ENCODE results near the gene CRYM.
"Not testable (repeated sequence)": the region's sequence is repeated elsewhere in the genome, so short reads cannot be mapped to it uniquely, and the experiment has no call there.

CRYM gene

DNA sequence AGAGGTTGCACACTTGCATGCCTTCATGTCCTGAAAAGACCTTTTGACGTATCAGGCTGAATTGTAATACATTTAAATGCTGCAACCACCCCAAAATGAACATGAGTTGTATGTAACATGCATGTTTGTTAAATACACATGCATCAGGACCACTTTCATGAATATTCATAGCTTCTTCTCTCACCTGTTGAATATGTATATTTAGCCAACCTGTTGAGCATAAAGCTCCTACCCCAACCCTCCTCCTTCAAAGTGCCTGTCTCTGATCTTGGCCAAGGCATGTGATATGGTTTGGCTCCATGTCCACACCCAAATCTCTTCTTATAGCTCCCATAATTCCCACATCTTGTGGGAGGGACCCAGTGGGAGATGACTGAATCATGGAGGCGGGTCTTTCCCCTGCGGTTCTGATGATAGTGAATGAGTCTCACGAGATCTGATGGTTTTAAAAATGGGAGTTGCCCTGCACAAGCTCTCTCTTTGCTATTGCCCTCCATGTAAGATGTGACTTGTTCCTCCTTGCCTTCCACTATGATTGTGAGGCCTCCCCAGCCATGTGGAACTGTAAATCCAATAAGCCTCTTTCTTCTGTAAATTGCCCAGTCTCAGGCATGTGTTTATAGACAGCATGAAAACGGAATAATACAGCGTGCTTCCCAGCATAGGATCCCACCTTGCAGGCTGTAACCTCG, 3.8 kb upstream of the CRYM start:
- in situ Hi-C loops (cut with MboI; ENCODE audit: low sequenced_read_pairs) = no loop called here

DNA sequence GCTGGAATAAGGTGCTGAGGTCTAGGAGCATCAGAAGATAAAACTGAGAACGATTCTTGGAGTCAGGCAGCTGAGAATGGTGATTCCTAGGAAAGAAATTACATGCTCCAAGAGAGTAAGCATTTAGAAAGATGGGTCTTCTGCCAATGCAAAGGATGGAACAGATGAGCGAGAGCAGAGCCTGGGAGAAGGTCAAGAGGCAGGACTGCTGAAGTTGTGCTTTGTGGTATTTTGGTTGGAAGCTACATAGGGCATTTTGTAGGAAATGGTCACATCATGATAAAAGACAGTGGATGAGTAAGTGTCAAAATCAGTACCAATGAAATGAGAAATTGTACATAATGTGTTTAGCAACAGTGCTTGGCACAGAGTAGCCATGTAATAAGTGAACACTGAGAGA, 1.4 kb upstream of the CRYM start:
- in situ Hi-C loops (cut with MboI; ENCODE audit: low sequenced_read_pairs) = no loop called here

DNA sequence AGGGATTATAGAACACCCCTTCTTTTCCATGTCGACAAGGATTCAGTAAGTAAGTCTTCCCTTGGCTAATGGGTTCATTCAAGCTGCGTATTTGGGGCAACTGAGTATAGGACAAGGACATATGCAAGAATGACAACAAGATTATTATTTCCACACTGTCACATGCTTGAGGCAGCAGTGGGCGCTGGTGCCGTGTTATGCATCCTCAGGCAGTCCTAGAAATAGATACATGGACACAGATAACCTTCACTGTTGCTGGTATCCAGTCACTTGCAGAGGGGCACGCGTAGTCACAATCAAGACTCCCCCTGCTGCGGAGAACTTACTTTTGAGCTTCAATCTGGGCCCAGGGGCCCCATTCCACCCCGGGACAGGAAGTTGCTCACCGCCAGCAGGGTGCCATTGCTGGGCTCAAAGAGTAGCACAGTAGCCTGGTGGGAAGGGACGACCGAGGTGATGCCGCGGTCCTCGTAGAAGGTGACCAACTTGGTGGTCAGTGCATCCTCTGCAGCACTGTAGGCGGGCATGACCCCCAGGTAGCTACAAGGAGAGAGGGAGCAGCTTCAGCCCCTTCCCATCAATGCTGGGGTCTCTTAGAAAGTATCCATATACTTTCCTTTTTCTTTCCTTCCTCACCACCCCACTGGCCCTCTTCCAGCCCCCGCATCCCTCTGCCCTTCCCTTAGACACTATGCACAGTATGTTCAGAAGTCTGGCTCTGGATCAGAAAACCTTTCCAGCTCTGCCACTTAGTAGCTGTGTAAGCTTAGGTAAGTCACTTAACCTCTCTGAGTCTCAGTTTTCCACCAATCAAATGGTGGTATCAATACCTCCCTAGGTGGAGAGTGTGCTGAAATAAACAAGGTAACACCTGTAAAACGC, 804 bp downstream of the CRYM start:
- in situ Hi-C loops (cut with MboI; ENCODE audit: low sequenced_read_pairs) = no loop called here

DNA sequence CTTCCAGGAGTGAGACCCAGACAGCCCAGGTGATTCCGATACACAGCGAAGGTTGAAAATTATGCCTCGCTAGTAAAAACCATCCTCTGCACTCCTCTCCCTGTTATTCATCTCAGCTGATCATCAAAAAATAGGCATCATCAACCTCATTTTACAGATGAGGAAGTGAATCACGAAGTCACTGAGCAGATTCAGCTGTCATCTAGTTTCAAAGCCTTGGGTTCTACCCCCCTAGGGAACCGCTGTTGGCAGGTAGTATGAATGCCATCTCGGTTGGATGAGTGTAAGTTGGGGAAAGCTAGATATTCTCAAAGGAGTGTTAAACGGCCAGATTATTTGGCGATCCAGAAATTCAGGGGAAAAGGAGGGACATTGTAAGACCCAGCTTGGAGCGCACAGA, 2.0 kb downstream of the CRYM start:
- in situ Hi-C loops (cut with MboI; ENCODE audit: low sequenced_read_pairs) = no loop called here

DNA sequence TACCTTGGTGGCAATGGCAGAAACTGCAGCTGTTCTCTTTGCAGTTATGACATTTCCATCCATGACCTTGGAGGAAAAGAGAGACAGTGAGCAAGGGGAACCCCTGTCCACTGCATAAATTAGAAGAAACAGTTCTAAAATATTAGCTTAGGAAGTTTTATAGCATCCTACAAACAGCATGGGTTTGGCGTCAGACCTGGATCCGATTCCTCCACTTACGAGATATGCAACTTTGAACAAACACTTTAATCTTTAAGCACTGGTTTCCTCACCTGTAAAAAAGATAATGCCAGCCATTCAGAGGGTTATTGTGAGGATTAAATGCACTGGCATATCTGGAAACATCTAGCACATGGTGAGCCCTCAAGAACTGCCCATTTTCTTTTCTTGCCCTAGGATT, 2.6 kb downstream of the CRYM start:
- in situ Hi-C loops (cut with MboI; ENCODE audit: low sequenced_read_pairs) = no loop called here

DNA sequence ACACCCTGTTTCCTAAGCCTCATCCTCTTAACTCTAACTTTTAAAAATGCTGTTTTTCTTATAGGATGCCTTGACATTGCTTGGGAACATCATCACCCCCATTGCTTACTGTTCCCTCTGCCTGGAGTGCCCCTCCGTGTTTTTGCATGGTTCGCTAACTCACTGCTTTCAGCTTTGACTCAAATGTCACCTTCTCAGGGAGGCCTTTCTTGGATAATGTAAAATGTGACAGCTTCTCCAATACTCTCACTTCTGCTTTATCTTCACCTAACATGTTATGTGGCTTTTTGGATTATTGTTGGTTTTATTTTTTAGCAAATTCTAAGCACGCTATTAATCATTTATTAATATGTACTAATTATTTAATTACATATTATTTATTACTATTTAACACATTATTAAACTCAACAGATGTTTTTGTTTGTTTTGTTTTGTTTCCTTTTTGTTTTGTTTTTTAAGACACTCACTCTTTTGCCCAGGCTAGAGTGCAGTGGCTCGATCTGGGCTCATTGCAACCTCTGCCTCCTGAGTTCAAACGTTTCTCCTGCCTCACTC, 3.8 kb downstream of the CRYM start:
- in situ Hi-C loops (cut with MboI; ENCODE audit: low sequenced_read_pairs) = no loop called here

DNA sequence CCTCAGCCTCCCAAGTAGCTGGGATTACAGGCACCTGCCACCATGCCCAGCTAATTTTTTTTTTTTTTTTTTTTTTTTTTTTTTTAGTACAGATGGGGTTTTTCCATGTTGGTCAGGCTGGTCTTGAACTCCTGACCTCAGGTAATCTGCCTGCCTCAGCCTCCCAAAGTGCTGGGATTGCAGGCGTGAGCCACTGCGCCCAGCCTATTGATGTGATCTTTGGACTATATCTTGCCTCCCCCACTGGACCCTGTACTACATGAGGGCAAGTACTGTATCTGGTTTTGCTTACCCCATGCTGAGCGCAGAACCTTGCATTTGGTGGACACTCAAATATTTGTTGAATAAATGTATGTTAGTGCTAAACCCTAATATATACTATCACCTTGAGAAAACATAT, 5.3 kb downstream of the CRYM start:
- in situ Hi-C loops (cut with MboI; ENCODE audit: low sequenced_read_pairs) = not testable (repeated sequence)

DNA sequence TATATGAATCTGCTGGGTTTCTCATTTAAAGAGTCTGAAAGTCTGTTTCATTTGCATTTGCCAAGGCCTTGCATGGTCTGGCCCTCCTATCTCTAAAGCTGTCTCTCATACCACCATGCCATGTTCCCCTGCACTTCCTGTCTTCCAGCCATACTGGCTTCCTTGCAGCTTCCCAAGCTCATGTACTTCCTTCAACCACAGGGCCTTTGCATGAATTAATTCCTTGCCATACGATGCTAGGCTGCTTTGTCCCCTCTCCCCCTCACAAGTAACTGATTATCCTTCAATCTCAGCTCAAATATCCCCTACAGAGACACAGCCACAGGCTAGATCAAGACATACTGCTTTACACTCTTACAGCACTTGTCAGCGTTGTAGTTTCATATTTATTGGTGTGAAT, 5.8 kb downstream of the CRYM start:
- in situ Hi-C loops (cut with MboI; ENCODE audit: low sequenced_read_pairs) = no loop called here

DNA sequence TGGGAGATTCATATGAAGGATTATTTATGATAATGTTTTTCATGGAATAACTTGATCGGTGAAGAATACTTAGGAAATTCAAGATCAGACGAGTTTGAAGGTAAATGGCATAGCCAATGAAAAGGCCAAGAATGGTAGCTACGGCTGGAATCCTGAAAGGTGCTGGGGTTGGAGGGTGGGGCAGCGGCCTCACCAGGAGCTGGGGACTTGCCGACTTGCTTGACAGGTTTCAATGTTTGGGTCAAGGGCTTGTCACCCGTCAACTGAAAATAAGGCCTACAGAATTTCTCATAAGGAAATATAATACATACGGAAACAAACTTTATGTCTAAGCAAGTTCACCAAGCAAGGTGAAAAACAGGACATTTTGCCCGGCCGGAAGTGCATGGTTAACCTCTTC, 9.9 kb downstream of the CRYM start:
- in situ Hi-C loops (cut with MboI; ENCODE audit: low sequenced_read_pairs) = no loop called here

DNA sequence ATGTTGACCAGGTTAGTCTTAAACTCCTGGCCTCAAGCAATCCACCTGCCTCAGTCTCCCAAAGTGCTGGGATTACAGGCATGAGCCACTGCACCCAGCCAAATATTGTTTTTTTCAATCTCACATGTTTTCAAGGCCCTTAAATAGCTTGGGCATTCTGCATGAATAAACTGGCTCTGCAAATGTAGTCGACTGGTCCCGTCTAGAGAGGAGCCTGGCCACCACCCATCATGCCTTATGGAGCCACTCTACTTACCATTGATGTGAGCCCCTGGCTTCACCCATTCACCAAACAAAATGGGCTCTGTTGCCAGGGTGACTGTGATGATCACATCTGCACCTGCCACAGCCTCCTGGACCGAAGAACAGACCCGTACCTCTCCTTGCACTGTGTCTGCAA, 10.8 kb downstream of the CRYM start:
- in situ Hi-C loops (cut with MboI; ENCODE audit: low sequenced_read_pairs) = no loop called here

DNA sequence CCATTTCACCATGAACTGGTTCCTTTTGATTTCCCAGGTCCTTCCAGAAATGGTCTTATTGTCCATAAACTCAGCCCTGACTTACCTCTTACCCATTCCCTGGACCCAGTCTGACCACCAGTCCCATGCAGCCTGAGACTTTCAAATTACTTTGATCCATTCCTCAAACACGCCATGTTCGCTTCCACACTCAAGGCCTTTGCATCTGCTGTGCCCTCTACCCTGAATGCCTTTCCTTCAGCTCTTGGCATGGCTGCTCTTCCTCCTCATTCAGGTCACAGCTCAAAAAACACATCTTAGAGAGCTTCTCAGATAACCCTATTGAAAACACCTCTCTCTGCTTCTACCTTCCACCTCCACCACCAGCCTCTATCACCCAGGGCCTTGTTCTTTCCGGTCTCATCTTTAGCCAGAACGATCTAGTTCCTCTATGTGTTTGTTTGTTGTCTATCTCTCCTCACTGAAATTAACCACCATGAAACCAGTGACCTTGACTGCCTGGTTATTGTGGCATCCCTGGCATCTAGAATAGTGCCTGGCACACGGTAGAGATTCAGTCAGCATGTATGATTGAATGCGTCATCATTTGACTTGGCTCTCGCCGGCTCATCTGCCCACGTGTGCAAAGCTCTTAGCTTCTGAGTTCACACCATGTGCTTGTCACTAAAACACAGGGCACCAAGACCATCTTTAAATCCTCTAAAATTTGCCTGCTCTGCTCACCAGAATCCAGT, 12.8 kb downstream of the CRYM start:
- in situ Hi-C loops (cut with MboI; ENCODE audit: low sequenced_read_pairs) = no loop called here

DNA sequence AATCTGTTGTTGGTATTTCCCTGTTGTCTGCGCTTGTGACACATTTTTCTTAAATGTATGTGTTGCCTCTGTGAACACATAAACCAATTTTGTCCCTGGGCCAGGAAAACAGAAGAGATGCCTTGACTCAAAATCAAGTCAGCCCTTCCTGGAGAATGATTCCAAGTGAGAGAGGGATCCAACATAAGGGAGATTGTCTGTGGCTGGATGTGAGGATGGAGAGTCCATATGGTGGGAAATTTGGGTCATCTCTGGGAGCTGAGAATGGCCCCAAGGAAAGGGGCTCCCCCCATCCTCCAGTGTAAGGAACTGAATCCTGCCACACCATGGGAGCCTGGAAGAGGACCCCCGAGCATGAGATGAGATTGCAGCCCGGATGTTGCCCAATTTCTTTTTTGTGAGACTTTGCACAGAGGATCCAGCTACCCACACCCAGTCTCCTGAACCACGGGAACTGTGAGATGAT, 13.5 kb downstream of the CRYM start:
- in situ Hi-C loops (cut with MboI; ENCODE audit: low sequenced_read_pairs) = no loop called here

DNA sequence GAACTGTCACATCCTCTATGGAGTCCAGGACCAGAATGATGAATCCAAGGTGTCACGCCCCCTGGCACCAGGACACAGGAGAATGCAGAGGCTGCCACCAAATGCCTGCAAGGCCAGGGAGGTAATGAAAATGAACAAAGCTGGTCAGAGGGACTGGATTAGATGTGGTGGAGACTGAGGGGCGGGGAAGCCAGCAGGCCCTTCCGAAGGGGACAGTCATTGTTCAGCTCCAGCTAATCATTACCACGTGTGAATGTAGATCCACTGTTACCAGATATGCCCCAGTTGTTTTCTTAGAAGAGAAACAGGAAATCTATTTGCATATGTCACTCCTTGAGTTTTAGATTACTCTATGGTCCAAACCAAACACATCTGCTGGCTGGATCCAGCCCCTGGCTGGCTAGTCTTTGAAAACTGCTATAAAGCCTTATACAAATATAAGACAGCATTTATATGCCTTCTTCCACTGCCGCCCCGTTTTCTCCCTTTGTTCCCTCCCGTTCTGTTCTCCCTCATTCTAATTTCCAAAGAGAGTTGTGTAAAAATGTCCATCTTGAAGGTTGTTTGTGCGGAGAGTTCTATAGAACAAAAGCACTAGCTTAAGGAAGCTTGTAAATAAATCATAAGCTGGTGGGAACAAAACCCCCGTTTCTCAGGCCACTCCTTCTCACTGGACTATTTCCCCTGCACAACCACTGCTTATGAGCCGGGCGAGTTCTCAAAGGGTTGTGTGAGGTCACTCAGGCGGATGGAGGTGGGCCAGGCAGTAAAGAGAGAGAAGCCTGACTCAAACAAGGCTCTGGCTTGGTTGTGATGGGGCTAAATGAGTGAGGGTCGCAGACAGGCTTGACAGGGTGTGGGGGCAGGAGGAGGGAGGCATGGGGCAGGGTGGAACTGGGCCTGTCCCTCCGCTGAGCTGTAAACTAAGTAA, 14.2 kb downstream of the CRYM start:
- in situ Hi-C loops (cut with MboI; ENCODE audit: low sequenced_read_pairs) = no loop called here

DNA sequence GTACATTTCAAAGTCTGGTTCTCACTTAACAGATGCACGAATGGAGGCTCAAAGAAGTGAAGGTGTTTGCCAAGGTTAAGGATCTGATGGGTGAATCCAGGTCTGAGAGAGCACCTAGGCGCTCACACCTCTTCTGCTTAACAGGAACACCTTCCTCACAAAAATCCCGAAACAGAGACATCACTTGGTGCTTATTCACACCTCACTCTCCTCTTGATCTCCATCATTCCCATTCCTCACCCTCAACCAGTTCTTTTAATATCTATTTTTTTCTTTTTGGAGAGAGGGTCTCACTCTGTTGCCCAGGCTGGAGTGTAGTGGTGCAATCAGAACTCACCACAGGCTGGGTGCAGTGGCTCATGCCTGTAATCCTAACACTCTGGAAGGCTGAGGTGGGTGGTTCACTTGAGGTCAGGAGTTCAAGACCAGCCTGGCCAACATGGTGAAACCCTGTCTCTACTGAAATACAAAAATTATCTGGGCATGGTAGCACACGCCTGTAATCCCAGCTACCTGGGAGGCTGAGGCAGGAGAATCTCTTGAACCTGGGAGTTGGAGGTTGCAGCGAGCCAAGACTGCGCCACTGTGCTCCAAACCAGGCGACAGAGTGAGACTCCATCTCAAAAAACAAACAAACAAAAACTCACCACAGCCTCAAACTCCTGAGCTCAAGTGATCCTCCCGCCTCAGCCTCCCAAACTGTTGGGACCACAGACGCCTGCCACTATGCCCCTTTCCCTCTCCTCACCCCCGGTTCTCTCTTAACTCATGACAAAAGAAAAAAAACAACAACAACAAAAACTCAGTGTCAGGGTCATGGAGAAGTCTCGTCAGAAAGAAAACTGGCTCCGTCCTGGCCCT, 15.1 kb downstream of the CRYM start:
- in situ Hi-C loops (cut with MboI; ENCODE audit: low sequenced_read_pairs) = no loop called here

DNA sequence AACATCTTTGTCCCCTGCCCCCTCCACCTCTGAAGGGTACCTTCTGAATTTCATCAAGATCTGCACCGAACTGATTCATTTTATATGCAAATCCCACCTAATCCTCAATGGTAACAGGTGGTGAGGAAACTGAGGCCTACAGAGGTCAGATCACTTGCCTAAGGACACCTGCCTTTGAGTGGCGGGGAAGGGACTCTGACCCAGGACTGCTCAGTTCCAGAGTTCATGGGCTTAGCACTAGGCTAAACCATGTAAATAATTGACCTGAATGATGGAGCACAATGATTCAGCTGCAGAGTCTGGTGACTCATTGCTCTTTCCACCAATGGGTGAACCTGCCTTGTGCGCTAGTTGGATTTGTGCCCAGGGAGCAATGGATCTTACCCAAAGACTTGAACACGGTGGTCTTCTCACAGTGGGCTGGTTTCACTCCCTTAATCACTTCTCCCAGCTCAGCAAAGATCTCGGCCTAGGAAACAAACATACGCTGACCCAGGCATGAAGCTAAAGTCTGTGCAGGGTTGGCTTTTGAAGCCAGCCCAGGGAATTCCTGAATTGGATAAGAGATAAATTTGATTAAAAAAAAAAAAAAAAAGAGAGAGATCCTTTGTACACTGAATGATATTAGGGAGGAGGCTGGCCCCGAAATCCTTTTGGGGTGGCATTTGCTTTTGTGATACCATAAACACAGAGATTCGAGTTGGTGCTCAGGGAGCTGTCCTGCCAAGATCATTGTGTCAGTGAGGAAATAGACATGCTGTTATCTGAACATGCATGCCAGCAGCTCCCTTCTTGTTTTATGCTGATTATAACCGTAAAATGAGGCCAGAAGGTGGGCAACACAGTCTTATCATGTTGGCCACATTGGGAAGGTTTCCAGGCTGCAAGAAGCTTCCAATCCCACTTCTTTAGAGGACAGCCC, 17.0 kb downstream of the CRYM start:
- in situ Hi-C loops (cut with MboI; ENCODE audit: low sequenced_read_pairs) = no loop called here

DNA sequence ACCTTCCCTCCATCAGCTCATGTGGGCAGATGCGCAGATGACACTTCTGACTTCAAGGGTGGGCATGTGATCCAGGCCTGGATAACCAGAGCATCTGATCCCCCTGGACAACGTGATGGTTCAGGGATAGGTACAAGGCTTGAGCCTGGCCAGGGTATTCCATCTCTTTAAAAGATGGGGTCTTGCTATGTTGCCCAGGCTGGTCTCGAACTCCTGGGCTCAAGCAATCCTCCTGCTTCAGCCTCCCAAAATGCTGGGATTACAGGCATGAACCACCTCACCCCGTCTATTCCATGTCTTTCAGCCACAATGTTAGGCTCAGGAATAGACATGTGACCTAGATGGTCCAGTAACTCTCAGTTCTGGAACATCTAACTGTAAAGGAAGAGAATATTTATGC, 20.8 kb downstream of the CRYM start:
- in situ Hi-C loops (cut with MboI; ENCODE audit: low sequenced_read_pairs) = no loop called here

DNA sequence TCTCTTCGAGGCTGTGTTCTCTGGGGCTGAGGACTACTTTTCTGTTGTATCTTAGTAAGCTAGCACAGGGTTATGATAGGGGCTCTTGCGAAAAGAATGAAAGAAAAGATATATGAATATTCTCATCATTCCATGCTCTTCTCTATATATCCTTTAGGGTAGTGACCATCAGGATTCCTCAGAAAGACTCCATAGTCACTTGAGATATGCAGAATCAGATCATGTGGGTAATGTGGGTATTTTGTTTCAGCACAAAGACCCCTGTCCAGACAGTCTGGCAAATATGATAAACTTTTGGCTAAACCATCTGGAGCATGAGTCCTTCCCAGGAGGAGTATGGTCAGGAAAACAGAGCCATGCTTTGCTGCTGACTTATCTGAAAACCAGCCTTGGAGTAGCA, 21.5 kb downstream of the CRYM start:
- in situ Hi-C loops (cut with MboI; ENCODE audit: low sequenced_read_pairs) = no loop called here

DNA sequence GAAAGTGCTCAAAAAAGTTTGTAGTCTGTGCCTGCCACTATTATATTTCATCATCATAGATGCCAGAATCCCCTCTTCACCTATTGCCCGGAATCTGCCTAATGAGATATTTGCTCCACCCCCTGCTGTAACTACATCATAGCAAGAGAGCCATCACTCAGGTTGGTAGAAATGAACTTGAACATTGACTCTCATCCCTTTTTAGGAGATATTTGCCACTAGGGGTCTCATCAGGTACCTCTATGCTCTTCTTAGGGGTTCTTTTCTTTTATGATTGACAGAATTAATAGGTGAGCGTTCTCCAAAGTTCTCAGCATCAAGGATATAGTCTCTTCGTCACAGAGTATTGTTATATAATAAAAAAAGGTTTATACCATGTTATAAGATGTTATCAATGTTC, 24.6 kb downstream of the CRYM start:
- in situ Hi-C loops (cut with MboI; ENCODE audit: low sequenced_read_pairs) = no loop called here
